ENCODE results near the gene QRFPR.

- TF ChIP-seq POLR2A (IDR thresholded peaks at IDR 0.05; ENCODE audit: low read depth, low read length) (no peak), TAF1 (IDR thresholded peaks at IDR 0.05; ENCODE audit: borderline replicate concordance, low read depth, low read length) (no peak)
Measured at GRCh38 chr4:121308828-121309227, 72.0 kb downstream of the QRFPR start.

Data from GM12892 (cell line).